Activated T-helper 9 cell treated with anti-CD3 and anti-CD28 coated beads, Interleukin-2, amount 50 U/mL, for 16 hours (primary cell): ENCODE measurements around the gene HRC.

Experiments used
- DNase-seq: peaks from one replicate; pipeline ENCODE4 v3.0.0-alpha.2; 2020; ENCODE audit warnings: low read depth

HRC gene

DNA sequence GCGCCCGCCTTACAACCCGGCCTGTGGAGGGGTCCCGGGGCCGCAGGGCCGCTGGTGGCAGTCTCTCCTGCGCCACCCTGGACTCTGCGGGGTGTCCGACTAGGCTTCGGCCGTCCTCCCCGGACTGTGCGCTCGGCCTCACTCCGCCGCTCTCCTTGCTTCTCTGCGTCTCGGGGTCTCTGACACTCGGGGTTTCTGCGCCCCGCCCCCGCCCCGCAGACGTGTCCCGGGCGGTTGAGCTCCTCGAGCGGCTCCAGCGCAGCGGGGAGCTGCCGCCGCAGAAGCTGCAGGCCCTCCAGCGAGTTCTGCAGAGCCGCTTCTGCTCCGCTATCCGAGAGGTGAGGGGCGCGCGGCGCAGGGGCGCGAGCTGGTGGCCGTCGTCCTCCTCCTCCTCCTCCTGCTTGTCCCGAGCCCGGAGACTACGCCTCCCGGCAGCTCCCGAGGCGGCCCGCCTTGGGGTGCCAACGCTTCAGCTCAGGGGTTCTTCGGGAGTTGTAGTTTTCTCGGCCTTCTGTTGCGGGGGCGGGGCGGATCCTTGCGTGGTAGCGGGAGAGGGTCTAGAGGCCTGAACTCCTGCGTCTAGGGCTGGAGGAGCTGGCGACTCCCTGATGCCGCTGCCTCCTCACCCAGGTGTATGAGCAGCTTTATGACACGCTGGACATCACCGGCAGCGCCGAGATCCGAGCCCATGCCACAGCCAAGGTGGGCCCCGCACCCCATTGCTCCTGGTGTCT lies 40.4 kb downstream of the HRC start:
- peak; percentile 21 for DNase-seq

DNA sequence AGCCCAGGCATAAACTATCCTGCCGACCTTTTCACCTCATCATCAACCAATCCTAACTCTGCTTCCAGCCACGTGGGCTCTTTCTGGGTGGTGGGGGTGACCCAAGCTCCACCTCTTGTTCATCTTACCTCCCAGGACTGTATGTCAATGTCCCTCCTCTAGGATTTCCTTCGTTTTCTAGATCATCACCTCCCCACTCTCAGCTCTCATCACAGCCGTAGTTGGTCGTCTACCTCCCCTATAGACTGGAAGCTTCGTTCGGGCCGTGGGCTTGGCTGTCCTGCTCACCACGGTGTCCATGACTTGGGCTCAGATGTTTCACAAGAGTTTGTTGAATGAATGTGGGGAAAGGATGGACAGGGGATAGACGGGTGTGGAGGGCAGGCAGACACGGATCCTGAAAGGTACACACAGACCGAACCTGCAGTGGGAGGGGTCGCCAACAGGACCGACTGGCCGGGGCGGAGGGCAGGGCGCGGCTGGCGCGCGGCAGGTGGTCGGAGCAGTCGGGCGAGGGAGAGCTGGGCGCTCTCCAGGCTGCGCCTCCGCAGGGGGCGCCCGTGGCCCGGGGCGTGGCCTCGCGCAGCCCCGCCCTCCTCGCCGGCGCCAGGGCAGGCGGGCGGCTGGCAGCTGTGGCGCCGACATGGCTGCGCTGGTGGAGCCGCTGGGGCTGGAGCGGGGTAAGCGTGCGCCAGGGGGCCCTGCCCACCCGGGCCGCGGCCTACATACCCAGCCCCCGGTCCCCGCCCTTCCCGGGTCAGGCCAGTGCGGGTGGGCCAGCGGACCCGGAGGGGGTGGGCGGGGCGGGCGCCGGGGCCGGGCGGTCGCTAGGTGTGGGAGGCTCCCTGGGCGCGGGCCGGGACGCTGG lies 41.2 kb downstream of the HRC start, which contains the start of gene LIN7B:
Gene LIN7B, plus strand, starts transcription at position 609 of the 868 bp plus-strand sequence. Its CDS starts 35 bp downstream, at position 644.
- peak; percentile 65 for DNase-seq

DNA sequence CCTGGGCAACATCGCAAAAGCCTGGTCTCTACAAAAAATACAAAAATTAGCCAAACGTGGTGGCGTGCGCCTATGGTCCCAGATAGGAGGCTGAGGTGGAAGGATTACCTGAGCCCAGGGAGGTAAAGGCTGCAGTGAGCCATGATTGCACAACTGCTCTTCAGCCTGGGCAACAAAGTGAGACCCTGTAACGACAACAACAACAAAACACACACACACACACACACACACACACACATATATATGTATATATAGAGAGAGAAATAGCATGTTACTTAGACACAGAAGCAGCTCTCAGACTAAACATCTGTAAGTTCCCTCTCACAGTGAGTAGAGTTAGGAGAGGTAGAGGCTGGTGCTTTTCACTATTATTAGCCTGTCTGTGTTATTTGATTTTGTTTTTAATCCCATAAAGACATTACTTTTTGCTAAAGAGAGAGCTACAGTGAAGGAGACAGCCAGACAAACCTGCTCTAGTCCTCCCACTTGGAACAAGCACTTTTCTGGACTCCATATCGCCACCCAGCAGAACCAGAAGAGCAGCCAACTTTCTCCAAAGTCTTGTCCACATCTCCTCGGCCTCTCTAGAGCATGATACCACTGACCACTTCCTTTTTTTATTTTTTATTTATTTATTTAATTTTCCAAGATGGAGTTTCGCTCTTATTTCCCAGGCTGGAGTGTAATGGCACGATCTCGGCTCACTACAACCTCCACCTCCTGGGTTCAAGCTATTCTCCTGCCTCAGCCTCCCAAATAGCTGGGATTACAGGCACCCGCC lies 43.8 kb downstream of the HRC start:
- no peak for DNase-seq

DNA sequence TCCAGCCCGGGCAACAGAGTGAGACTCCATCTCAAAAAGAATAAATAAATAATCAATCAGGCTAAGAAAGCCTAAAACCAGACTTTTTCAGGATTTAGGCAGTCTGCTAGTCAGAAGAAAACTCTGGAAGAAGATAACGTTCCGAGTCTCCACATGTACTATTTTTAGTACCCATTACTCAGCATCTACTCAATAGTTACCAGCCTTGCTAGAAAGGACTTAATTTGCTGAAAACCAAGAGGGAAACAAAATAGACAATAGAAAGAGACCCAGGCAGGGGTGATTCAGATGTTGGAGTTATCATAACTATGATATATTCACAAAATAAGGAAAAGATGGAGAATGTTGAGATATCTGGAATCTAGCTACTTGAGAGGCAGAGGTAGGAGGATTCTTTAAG lies 44.6 kb downstream of the HRC start:
- DNase-seq, result no peak

DNA sequence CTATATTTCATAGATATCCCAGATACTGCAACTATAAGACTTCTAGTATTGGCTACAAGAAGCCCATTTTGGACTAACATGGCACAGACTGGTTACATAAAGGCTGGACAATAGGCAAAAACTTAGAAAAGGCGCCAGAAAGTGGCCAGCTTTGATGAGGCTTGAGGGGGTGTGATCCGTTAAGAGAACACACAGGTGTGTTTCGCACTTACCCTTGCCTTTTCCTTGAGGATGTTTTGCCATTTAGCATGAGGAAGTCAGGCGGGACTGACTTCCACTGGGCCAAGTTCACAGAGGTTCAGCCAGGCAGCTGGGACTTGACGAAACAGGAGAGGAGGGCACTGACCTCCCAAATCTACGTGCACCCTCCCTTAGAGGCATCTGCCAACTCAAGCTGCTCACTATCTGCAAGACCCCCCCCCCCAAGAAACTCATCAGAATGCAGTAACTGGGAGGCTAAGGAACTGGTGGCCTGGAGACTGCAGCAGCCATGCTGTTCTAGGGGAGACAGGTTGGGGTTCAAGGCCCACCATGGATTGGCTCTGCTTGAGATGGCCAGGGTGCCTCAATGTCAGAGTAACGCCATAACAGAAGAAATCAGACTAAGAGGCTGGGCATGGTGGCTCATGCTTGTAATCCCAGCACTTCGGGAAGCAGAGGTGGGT lies 45.5 kb downstream of the HRC start:
- no peak for DNase-seq

DNA sequence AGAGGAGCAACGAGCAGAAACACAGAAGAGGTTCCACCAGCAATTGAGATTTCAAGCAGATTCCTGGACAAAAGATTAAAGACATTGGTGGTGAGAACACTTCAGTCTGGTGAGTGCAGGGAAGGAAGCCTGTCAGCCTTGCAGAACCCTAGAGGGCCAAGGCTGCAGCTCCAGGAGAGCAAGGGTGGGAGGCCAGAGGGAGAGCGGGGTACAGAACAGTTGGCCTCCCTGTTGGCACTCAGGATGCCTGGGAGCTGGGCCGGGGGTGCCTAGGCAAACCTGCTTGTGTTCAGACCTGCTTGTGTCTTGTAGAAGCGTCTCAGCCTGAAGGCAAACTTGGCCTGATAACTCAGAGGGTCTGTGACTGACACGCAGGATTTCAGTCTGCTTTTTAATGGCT lies 46.1 kb downstream of the HRC start:
- DNase-seq, result no peak

DNA sequence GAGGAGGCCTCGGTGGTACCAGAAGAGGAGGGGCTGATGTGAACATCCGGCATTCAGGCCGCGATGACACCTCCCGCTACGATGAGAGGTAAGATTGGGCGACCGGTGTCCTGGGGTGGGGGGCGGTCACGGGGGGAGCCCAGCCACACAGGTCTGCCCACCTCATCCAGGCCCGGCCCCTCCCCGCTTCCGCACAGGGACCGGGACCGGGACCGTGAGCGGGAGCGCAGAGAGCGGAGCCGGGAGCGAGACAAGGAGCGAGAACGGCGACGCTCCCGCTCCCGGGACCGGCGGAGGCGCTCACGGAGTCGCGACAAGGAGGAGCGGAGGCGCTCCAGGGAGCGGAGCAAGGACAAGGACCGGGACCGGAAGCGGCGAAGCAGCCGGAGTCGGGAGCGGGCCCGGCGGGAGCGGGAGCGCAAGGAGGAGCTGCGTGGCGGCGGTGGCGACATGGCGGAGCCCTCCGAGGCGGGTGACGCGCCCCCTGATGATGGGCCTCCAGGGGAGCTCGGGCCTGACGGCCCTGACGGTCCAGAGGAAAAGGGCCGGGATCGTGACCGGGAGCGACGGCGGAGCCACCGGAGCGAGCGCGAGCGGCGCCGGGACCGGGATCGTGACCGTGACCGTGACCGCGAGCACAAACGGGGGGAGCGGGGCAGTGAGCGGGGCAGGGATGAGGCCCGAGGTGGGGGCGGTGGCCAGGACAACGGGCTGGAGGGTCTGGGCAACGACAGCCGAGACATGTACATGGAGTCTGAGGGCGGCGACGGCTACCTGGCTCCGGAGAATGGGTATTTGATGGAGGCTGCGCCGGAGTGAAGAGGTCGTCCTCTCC lies 47.4 kb downstream of the HRC start:
- no peak for DNase-seq

DNA sequence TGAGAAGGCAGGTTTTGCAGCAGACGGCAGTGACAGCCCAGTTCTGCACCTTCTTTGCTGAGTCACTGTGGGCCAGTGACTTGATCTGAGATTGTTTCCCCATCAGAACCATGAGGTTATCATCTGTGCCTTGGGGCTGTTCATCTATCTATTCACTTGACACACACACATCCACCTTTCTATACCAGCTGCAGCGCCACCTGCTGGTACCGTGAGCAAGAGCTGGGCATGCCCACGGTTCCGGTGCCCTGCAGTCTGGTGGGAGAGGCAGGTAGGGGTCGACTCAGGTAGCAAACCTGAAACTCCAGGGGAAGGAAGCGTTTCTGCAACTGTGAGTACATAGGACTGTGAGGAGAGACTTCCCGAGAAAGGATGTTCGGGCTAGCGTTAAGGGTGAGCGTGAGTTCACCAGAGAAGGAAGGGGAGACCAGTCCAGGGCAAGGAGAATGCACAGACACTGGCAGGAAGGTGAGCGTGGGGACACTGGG lies 48.5 kb downstream of the HRC start:
- peak; percentile 53 for DNase-seq

DNA sequence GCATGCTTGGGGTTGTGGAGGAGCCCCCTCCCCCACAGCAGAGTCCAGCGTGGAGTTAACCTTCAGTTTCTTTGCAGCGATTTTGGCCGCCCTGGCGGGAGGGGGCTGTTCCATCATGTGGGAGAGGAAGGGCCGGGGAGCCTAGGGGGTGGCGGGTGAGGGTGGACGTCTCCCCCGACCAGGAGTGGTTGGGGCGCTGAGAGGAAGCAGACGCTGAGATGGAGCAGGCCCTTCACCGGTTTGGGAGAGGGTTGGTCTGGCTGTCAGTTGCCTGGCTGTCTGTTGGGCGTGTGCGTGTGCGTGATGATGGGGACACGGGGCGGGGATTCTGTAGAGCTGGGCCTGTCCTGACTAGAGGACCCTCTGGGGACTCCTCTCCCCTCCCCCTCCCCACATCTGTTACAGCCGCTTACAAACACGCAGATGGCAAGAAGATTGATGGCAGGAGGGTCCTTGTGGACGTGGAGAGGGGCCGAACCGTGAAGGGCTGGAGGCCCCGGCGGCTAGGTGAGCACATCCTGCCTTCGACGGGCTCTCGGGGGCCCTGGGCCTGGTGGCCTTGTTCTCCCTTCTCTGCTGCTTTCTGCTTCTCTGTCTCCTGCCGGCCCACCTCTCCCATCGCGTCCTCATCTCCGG lies 50.8 kb downstream of the HRC start:
- DNase-seq, result no peak

DNA sequence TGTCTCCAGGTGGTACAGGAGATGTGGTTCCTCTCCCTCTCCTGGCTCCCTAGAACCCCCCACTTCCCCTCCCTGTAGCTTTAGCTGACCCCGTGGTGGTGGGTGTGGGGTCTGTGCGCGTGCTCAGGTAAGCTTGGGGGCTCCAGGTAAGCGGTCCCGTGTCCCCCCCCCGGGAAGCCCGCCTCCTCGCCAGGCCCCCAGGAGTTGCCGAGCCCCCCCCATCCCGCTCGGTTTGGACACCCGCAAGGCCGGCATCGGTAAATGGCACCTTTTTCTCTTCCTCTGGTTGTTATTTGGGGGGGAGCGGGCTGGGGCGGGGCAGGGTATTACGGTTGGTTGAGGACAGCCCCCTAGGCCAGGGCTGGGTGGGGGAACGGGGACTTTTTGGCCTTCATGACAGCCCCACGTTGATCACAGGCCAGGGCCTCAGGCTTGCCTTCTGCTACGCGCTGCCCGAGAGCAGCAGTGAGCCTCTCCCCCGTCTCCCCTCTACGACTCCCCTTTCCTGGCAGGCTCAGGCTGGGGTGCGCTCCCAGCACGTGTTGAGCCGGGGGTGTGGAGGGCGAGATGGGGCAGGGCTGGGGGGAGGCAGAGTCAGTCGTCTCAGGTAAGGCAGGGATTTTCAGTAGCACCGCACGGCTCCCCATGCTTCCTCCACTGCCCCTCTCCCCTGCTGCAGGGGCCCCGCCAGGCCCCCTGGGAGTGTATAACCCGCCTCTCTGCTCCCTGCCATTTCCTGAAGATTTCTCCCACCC lies 51.7 kb downstream of the HRC start:
- no peak for DNase-seq

DNA sequence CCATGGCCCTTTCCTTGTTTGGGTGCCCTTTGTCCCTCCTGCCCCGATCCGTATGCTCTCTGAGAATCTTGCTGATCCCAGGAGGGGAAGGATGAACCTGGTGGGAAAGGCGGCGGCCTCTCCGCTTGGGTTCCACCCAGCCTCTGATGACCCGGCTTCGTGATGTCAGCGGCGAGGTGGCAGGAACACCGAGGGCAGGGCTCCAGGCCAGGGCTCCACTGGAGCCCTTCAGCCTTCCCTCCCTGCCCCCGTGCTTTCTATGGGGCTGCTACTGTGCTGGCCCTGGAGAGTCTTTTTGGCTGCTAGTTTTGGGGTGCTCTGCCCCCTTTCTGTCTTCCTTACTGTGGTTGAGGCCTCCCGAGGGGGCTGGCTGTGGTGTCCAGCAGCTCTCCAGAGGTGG lies 52.9 kb downstream of the HRC start:
- DNase-seq, result no peak
